Adipose tissue (tissue), 3 donors: Measurements from ENCODE around the gene TMEM220. TPM values are rescaled to one million over a fixed set of nuclear protein-coding genes. Genes with fewer than 3 reads are reported as not detected.
"Not testable (repeated sequence)": the region's sequence is repeated elsewhere in the genome, so short reads cannot be mapped to it uniquely, and the experiment has no call there.

Experiments
- H3K27ac ChIP-seq: one replicate; pipeline ENCODE4 v1.5.1; 2013; ENCODE audit warnings: low read depth, low read length
- WGBS, 3 donors: extraction: QIAGEN DNeasy Blood & Tissue Kit; methylation state at CpG; one replicate each; pipeline ENCODE4 v1.1.7; 2013; 5-methylcytosine and 5-hydroxymethylcytosine counted together
- polyA plus RNA-seq, 3 donors: library from polyadenylated mRNA; stranded (reverse); fragments of 200-250 nt; gene quantifications; one replicate each; pipeline ENCODE4 v1.2.3, GENCODE V29; 2013
- donor health status: healthy with polysubstance abuse.
- donor health status: Bipolar disorder and iron deficiency.
- donor health status: healthy.

TMEM220 gene
- polyA plus RNA-seq, 3 donors = 5.2 to 21.0 (median 18.1) TPM

GRCh38 chr17:10697092-10698081, 32.4 kb downstream of the TMEM220 start, which contains the start of the genes ADPRM and SCO1:
ADPRM (plus strand) TSS chr17:10697594; CDS start chr17:10704927, 7,333 bp downstream.
SCO1 (minus strand) TSS chr17:10697533; CDS start chr17:10697507, 26 bp downstream.
- WGBS, 3 donors = 0 to 1% (median 1%) methylated on average over 79 to 84 of the region's 84 CpGs
- peak within 1 kb of the TSS; percentile 57 for H3K27ac ChIP-seq

DNA sequence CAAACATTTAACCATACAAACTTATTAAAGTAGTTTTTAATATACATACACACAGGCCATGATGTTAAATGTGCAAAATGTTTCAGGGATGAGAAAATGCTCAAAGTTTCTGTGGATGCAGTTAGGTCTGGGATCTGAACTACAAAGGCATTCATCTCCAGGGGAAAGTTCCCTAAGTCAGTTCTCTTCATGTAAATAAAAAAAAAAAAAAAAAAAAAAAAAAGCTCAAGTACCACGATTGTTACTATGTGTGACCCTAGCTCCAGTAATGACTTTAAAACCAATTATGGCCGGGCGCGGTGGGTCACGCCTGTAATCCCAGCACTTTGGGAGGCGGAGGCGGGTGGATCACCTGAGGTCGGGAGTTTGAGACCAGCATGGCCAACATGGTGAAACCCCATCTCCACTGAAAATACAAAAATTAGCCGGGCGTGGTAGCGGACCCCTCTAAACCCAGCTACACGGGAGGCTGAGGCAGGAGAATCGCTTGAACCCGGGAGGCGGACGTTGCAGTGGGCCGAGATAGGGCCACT, 33.9 kb downstream of the TMEM220 start:
- H3K27ac ChIP-seq = not testable (repeated sequence)

DNA sequence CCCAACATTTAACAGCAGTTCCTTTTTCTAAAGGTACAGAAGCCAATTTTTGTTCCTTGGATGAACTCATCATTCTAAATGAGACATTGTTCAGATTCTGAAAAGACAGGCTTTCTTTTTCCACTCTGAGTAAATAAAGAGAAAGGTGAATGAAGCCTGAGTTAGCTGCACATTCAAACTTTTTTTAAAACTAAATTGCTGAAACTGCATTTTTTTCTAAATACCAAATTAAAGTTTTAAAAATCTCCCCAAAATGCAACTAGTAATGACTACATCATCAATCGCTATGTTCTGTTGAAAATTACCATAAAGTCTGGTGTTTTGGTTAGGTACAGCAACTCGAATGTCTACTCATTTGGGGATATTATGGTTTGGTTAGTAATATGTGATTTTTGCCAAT, 42.3 kb downstream of the TMEM220 start:
- H3K27ac ChIP-seq = no peak overlapping the region
- 83 to 87% (median 87%) methylated on average over 2 of the region's 2 CpGs for WGBS, 3 donors

More for the DNA sequence above, 33.9 kb downstream of the TMEM220 start:
- 83 to 92% (median 85%) methylated on average over 17 of the region's 17 CpGs for WGBS, 3 donors

DNA sequence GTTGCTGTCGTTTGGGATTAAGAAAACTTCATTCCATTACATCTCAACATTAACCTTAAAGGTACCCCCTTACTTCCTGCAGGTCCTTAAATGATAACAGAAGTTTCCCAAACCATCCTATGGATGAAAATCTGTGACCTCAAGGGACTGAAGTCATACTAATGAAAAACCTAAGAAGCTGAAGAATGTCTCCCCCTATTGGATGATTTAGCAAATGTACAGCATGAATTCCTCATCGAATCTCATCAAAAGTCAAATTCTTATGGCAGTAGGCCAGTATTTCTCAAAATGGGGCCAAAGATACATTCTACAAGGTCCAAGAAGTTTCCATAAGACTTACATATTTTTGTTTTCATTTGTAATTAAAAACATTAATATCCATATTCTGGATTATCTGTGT, 46.0 kb downstream of the TMEM220 start:
- WGBS, 3 donors = 51 to 78% (median 56%) methylated on average over 2 of the region's 2 CpGs
- no peak overlapping the region for H3K27ac ChIP-seq

GRCh38 chr17:10681866-10682446, 47.9 kb downstream of the TMEM220 start:
- H3K27ac ChIP-seq = no peak overlapping the region
- 74 to 89% (median 80%) methylated on average over 7 of the region's 7 CpGs for WGBS, 3 donors

DNA sequence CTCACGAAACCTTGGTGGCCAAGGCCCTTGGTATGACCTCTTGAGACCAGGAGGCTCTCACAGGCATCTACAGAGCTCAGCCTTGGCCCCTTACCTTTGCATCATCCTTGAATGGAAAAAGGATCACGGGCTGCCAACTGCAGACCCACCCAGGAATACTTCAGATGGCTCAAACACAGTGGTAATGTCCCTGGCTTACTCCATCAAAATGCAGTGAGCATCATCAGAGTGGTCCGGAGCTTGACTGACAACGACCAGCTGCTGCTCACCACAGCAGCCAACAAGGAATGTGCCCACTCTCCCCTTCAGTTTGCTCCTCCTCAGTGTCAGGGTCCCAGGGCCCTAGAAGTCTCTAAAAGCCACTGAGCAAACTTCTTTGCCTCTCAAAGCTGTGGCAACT, 55.1 kb downstream of the TMEM220 start:
- WGBS, 3 donors = 90 to 97% (median 91%) methylated on average over 4 of the region's 4 CpGs
- H3K27ac ChIP-seq = no peak overlapping the region

DNA sequence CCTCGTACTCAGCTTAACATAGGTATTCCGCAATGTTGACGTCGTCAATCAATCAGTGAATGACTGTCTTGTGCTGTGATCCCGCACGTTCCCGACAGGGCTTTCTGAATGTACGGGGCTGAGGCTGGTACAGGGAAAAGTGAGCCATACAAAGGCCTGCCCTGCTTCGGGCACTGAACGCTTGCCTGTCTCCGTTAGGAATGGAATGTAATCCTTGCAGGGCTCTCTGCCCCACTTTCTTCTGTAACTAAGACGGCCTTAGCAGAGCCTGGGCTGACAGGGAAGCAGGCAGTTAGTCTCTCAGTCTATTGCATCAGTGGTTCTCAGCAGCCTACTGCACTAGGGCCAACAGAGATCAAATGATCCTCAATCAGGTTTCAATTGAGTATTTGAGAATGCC, 56.5 kb downstream of the TMEM220 start:
- 87 to 91% (median 87%) methylated on average over 12 of the region's 12 CpGs for WGBS, 3 donors

DNA sequence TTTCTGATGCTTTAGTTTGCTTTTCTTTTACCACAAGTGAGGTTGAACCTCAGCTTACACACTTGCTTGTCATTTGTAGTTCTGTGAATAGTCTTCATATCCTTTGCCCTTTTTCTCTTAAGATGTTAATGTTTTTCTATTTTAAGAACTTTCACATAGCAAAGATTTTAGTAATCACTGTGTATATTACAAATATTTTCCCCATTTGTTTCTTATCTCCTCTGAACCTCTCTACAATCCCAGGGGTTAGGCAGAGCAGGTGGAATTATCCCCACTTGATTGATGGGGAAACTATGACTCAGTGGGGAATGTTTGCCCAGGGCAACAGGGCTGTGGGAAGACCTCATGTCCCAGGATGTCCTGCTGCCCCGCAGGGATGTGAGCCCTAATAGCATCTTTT, 61.0 kb downstream of the TMEM220 start:
- H3K27ac ChIP-seq = no peak overlapping the region
- WGBS, 3 donors = 60 to 84% (median 77%) methylated on average over 1 of the region's 1 CpG

More for the DNA sequence above, 56.5 kb downstream of the TMEM220 start:
- no peak overlapping the region for H3K27ac ChIP-seq

GRCh38 chr17:10666906-10667305, 62.9 kb downstream of the TMEM220 start:
- H3K27ac ChIP-seq = no peak overlapping the region
- 66 to 89% (median 71%) methylated on average over 5 of the region's 5 CpGs for WGBS, 3 donors

- no peak overlapping the region for H3K27ac ChIP-seq
- 92 to 94% (median 93%) methylated on average over 9 of the region's 9 CpGs for WGBS, 3 donors
Measured at GRCh38 chr17:10664571-10664970, 65.3 kb downstream of the TMEM220 start.

Other genes starting within 250 kb of the TMEM220 start
- gene MYH1, start 211.5 kb downstream of the TMEM220 start, polyA plus RNA-seq = under 1 TPM in 2 of 3 donors, not detected in 1; 0.05 to 0.06 TPM
- gene MYH2, start 180.4 kb downstream of the TMEM220 start, polyA plus RNA-seq = under 1 TPM in 2 of 3 donors, not detected in 1; 0.07 to 0.33 TPM
- gene MYH3, start 72.7 kb downstream of the TMEM220 start, polyA plus RNA-seq = 1 to 10 TPM; 1.1 to 3.0 (median 2.6) TPM
- gene SCO1, start 32.5 kb downstream of the TMEM220 start, polyA plus RNA-seq = 10 to 100 TPM in 2 of 3 donors, 1 to 10 TPM in 1; 7.1 to 33.6 (median 15.4) TPM
- gene ADPRM, start 32.4 kb downstream of the TMEM220 start, polyA plus RNA-seq = 1 to 10 TPM; 8.3 to 9.2 (median 8.6) TPM
- gene TMEM238L, start 74.1 kb upstream of the TMEM220 start, polyA plus RNA-seq = 1 to 10 TPM in 1 of 3 donors, not detected in 2; 2.6 TPM
- under 1 TPM in 1 of 3 donors, not detected in 2; 0.03 TPM for gene PIRT, start 108.1 kb upstream of the TMEM220 start, polyA plus RNA-seq